Right lung (tissue), 10 donors: ENCODE data around the gene LAMB2. TPM values are rescaled to one million over a fixed set of nuclear protein-coding genes. Genes with fewer than 3 reads are reported as not detected.

Source experiments
- DNase-seq, 2 donors: peaks; one replicate each; pipeline ENCODE4 v3.0.0-alpha.2; 2013
- long read RNA-seq, 8 donors: transcript quantifications; one replicate each; lab custom pipeline, GENCODE V29; 2026
- polyA plus RNA-seq, 5 donors: library from polyadenylated mRNA; unstranded; fragments of 120-200 nt; gene quantifications; one replicate each; pipeline versions ENCODE4 v1.2.1 to v1.2.3, GENCODE V29; 2013; ENCODE audit warnings: inconsistent platforms in 1 of 5, low replicate concordance in 1 of 5; ENCODE audit not compliant: insufficient read length in 5 of 5, insufficient read depth in 1 of 5

LAMB2 gene
- polyA plus RNA-seq: 100 to 1,000 TPM; 361 to 468 (median 423) TPM
- long read RNA-seq, donor 1, full-length matches to known transcripts: 37 of 128 reads
- long read RNA-seq, donor 1, partial matches to known transcripts: 91 of 128 reads
- long read RNA-seq, donor 1, other reads (novel, unspliced or antisense): 0 of 128 reads
- long read RNA-seq, donor 2, full-length matches to known transcripts: 17 of 51 reads
- long read RNA-seq, donor 2, partial matches to known transcripts: 34 of 51 reads
- long read RNA-seq, donor 2, other reads (novel, unspliced or antisense): 0 of 51 reads
- long read RNA-seq, donor 3, full-length matches to known transcripts: 28 of 89 reads
- long read RNA-seq, donor 3, partial matches to known transcripts: 61 of 89 reads
- long read RNA-seq, donor 3, other reads (novel, unspliced or antisense): 0 of 89 reads
- long read RNA-seq, donor 4, full-length matches to known transcripts: 19 of 89 reads
- long read RNA-seq, donor 4, partial matches to known transcripts: 70 of 89 reads
- long read RNA-seq, donor 4, other reads (novel, unspliced or antisense): 0 of 89 reads
- long read RNA-seq, donor 5, full-length matches to known transcripts: 24 of 119 reads
- long read RNA-seq, donor 5, partial matches to known transcripts: 95 of 119 reads
- long read RNA-seq, donor 5, other reads (novel, unspliced or antisense): 0 of 119 reads
- long read RNA-seq, donor 6, full-length matches to known transcripts: 35 of 111 reads
- long read RNA-seq, donor 6, partial matches to known transcripts: 76 of 111 reads
- long read RNA-seq, donor 6, other reads (novel, unspliced or antisense): 0 of 111 reads
- long read RNA-seq, donor 7, full-length matches to known transcripts: 24 of 60 reads
- long read RNA-seq, donor 7, partial matches to known transcripts: 36 of 60 reads
- long read RNA-seq, donor 7, other reads (novel, unspliced or antisense): 0 of 60 reads
- long read RNA-seq, donor 8, full-length matches to known transcripts: 7 of 15 reads
- long read RNA-seq, donor 8, partial matches to known transcripts: 8 of 15 reads
- long read RNA-seq, donor 8, other reads (novel, unspliced or antisense): 0 of 15 reads

DNA sequence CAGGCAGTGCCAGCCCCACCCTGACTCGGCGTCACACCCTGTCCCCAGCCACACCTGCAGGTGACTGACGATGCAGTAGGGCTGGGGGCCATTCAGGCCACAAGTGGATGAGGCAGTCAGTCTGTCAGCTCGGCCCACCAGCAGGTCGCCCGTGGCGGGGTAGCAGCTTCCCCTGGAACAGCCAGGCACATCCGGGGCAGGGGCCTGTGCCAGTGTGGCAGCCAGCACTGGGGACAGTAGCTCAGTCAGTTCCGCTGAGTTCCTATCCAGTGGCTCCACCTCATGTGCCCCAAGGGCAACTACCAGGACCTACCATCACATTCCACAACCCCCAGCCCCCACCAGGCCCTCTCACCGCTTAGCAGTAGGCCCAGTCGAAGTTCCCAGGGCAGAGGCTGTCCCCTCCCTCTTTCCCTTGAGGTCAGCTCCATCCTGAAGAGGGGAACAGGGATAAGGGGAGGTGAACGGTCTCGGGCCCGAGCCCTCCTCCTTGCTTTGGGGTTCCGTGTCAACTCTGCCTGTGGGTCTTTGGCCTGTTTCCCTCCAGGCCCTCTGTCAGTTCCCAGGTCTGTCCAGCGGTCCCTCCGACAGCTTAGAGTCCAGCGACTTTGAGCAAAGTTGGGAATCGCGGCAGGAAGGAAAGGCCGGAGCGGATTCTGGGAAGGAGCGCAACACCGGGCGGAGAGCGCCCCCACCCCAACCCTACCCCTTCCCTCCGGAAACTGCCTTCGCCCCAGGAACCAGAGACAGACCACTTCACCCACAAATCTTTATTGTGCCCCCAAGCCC lies at the start of gene LAMB2:
Gene LAMB2, minus strand, starts transcription at position 614 of the 789 bp plus-strand sequence. Its CDS starts 183 bp downstream, at position 431.
- peak; percentile 72 to 77 for DNase-seq

DNA sequence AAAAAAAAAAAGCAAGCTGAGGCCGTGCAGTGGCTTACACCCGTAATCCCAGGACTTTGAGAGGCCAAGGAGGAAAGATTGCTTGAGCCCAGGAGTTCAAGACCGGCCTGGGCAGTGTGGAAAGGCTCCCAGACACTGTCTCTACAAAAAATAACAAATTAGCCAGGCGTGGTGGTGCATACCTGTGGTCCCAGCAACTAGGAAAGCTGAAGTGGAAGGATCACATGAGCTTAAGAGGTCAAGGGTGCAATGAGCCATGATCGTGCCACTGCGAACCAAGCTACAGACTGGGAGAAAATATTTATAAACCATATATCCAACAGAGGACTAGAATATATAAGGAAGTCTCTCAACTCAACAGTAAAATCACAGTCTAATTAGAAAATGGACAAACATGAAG lies 48.5 kb upstream of the LAMB2 start:
- no peak for DNase-seq

DNA sequence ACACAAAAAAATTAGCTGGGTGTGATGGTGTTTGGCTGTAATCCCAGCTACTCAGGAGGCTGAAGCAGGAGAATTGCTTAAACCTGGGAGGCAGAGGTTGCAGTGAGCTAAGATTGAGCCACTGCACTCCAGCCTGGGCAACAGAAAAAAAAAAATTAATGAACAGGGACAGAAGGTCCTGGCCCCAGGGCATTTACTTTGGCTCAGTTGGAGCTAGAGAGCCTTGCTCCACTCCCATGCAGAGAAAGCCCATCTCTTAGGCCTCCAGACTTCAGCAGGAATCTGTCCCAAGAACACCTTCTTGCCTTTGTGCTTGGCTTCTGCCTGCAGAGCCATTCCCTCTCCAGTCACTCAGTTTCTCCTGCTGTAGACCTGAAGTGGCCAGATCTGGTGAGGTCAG lies 47.3 kb upstream of the LAMB2 start:
- no peak for DNase-seq

DNA sequence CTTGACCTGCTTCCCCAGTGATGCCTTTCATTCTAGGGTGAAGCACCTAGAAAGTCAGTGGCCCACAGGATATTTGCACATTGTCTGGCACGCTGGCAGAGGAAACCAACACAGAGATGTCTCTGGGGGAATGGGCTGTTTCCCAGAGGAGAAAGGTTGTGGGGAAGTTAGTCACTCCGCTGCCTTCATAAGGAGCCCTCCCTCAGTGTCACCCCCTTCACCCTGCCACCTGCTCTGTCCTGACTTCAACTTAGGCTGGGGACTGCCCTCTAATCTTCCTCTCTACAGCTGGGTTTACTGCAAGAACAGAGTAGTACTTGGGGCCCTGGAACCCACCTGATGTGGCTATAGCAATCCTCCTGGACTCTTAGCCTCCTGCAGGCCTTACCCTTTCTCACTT lies 44.2 kb upstream of the LAMB2 start:
- no peak for DNase-seq

DNA sequence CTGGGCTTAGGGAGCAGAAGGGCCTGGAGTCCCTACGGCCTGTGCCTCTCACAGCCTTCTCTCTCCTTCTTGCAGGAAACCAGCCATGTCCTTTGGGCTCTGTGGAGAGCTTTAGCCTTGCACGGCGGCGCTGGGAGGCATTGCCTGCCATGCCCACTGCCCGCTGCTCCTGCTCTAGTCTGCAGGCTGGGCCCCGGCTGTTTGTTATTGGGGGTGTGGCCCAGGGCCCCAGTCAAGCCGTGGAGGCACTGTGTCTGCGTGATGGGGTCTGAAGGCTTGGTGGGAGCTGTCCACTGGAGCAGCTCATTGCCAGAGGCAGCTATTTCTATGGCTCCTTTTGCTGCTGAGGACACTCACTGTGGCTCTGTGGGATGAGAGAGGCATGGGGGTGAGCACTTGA lies 42.7 kb upstream of the LAMB2 start:
- no peak for DNase-seq

DNA sequence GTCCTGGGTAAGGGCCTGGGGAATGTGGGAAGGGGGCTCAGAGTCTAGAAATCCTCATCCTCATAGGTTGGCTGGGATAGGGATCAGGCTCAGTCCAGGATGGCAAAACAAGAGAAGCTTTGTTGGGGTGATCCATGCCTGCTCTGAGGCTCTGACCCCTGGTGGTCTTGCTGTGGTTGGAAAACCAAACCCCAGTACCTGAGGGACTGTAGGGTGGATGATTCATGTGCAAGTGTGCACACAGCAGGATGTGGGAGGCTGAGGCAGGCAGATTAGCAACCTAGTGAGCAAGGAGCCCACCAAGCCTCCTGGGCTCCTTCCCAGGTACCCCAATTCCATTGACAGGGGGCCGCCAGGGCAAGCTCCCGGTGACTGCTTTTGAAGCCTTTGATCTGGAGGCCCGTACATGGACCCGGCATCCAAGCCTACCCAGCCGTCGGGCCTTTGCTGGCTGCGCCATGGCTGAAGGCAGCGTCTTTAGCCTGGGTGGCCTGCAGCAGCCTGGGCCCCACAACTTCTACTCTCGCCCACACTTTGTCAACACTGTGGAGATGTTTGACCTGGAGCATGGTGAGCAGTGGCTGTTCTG lies 41.6 kb upstream of the LAMB2 start:
- no peak for DNase-seq

DNA sequence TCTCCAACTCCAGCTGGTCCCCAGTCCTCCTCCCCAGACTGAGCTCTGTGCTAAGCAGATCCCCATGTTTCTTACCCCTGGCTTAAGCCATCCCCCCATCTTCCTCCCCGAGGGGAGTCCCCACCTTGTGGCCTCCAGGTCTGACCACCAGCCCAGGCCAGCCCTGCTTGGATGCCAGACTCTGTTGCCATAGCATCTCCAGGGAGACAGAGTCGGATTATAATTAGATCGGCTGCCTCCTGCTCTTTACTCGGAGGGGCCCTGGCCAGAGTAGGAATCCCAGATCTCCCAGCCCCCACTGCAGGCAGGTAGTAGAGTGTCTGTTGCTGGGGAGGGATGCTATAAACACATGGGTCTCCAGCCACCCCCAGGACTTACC lies 40.9 kb upstream of the LAMB2 start:
- no peak for DNase-seq

DNA sequence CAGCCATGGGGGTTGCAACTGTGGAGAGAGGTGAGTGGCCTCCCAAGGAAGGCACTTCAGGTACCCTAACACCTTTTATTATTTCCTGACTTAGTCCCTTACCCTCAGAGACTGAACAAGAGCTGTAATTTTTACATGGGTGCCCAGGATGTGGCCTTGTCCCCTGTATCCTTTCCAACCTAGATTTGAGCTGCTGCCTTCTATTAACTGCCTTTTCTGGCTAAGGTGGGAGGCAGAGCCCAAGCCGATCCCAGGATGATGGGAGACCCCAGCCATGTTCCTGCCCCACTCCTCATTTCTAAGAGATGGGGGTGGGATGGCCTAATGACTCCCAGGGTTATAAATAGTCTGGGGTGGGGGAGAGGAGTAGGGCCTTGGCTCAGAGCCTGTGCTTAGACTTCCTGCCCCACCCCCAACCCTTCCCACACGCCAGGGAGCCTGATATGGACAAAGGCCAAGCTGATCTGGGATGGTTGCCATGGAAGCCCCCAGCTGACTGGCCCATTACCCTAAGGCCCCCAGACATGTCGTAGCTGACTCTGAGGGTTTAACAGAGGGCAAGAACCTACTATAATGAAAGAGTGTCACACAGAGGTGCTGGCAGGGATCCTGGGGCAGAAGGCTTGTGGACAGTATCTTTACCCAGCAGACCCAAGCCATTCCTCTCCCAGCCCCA lies 40.4 kb upstream of the LAMB2 start:
- peak; percentile 89 to 91 for DNase-seq

DNA sequence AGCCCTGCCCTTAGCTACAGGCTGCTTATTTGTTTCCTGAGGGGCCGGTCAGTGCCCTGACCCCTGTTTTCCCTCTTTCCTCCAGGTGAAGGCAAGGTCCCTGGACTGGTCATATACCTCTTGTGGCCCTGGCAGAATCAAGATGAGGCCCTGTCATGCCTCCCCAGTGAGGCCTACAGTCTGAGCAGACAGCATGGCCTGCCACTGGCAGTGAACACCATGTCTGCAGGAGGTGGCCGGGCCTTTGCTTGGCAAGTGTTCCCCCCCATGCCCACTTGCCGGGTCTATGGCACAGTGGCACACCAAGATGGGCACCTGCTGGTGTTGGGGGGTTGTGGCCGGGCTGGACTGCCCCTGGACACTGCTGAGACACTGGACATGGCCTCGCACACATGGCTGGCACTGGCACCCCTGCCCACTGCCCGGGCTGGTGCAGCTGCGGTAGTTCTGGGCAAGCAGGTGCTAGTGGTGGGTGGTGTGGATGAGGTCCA lies 39.7 kb upstream of the LAMB2 start:
- no peak for DNase-seq

DNA sequence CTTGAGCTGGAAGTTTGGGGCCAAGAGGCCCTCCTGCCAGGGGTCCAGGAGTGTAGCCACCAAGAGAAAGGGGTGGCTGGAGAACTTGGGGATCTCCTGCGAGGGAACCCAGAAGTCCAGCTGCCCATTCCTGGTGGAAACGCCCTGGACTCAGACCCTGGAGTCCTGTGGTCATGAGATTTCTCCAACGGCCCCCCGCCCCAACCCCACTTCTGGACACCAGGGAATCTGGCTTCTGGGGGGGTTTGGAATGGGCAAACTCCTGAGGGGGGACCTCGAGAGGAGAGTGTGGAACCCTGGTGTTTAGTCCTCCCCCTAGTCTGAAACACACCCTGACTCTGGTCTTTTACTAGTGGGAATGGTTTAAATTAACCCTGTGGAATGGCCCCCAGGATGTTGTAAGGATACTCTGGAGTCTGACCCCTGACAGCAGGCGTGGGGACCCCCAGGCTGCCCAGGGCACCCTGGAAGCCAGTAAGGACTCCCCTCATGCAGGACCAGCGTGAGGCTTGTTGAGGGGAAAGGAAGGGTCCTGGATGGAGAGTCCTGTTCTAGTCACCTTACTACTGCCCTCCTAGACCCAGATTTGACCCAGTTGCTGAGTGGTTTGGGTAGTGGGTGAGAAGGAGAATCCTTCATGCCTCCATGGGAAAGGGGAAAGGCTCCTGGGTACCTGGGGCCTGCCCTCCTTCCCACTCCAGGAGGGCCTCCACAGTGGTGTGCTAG lies 39.1 kb upstream of the LAMB2 start:
- no peak for DNase-seq

DNA sequence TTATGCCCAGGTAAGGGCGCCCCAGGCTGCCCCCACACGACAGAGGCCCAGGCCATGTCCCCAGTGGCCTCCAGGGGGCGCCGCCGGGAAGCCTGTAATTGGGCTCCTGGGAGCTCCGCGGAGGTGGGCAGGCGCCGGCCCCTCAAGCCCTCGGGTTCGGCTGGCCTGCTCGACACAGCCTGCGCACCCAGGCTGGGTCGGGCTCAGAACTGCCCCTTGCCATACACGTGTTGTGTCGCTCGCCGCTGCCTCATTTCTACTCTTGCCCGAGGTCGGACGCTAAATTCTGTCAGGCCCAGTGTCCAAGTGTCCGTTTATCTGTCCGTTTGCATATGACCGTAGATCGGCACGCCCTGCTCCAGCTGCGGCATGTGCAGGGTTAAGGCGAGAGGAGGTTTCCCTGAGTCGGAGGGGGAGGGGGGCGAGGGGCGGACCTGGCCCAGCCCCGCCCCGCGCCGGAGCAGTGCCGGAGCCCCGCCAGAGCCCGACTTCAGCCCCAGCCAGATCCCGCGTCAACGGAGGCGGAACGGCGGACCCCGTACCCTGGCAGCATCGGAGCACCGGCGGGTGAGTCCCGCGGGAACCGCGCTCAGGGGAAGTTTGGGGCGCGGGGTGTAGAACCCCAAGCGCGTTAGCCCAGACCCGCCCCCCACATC lies 38.4 kb upstream of the LAMB2 start, which contains the start of gene KLHDC8B:
Gene KLHDC8B, plus strand, starts transcription at position 480 of the 656 bp plus-strand sequence. CDS start 1,172 bp downstream, outside the sequence.
- DNase-seq: peak; percentile 93 to 94

DNA sequence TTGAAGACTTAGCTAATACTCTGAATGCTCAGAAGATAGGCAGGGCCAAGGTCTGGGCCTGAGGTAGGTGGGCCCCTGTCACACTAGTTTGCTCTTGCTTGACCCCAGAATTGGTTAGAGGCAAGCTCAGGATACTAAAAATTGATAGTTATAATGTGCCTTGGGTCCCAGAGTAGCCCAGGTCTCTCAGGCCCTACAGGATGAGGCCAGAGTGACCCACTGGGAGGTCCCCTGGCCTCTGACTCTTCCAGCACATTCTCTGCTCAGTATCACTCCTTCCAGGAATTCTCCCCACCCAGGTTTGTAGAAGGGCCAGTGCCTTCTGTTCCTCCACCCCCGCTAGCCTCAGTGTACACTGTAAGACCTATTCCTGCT lies 37.9 kb upstream of the LAMB2 start:
- DNase-seq: no peak

DNA sequence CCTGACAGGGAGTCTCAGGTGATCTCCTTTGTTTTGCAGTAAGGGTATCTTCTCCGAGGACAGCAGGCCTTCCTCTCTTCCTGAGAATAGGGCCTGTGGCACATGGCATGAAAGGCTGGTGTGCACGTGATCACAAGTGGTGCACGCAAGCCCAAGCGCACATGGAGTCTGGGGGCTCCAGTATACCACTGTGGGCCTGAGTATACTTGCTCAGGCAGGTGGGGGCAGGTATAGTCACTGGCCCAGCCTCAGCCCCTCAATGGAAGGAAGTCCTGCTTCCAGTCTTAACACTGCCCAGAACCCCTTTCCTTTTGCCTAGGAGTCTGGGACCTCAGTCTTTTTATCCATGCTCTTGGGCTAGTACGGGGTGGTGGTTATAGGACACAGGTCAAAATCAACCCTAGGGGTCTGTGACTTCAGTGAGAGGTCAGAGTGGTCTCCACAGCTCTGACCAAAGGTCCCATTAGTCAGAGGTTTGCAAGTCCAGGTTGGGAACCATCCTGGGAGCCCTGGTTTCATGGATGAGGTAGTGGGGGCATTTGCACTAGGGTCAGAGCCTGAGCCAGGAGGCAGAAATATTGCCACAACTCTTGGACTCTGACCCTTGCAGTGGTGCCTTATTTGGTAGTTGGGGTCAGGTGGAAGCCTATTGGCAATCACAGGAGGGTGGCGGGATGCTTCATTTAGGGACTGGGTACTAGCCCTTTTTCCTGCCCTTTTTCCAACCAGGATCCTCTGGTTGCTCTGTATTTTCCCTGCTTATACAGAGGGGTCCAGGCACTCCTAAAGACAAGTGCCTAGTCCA lies 34.1 kb upstream of the LAMB2 start:
- no peak for DNase-seq

DNA sequence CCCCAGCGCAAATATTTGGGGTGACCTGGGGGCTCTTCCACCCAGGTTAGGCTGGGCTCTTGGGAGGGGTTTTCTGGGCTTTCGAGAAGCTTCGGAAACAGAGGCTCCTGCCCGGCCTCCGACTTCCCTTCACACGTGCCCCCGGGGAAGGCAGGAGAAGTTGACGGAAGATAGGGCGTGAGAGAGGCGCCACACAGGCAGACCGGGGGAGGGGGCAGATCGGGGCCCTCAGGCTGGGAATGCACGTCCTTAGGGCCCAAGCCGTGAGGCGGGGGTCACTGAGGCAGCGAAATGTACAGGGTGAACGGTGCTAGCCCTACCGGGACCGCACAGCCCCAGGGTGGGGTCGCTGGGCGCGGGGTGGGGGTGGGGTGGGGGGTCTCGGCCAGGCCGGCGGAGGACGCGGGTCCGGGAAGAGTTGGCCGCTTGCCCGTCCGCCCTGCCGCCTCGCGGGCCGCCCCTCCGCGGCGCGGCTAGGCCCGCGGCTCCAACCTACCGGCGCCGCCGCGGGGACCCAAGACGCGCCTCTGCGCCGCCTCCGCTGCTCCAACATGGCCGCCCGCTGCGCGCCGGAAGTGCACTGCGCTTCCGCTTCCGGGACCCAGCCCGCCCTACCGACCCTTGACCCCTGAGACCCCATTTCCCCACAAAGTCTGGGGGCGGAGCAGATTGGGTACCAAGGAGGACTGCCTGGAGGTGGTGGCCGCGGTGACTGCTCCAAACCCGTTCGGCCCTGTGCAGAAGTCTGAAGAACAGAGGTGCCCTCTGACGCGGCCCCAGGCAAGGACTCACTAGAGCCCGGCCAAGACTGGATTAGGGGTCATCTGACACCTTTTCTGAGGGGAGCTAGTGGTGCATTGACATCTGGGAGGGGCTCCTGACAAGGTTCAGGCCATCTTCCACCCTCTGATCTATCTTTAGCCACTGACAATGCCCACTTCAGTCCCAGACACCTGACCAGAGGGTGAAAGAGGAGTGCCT lies 33.2 kb upstream of the LAMB2 start, which contains the start of gene CCDC71:
Gene CCDC71, minus strand, starts transcription at position 561 of the 981 bp plus-strand sequence. CDS start 2,123 bp downstream, outside the sequence.
- DNase-seq: peak; percentile 54 to 71

DNA sequence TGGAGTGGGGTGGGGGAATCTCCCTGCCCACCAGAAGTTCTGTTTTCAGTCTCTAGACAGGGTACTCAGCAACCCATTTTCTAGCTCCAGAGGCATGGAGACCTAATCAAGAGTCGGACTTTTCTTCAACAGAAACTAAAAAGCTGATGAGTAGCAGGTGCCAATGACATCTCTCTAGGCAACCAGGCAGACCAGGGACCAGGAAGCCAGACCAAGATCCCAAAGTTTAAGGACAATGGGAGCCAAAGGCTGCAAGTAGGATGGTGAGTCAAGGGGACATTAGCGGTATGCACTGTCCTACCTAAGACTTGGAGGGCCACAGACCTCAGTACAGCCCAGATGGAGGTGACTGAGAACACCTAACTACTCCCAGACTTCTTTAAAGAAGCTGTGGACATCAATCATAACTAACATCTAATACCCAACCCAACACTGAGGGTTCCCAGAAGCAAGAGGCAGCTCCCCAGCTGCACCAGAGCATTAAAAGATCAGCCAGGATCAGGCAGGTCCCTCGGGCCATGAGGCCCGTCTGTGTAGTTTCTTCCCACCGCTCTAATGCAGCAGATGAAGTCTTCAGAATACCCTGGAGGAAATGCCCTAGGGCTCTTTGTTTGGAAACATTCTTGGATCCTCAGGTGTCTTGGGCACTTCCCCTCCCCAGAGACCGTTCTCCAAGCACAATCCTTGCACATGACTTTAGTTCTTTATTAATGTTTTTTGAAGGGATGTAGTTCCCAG lies 32.3 kb upstream of the LAMB2 start:
- no peak for DNase-seq

DNA sequence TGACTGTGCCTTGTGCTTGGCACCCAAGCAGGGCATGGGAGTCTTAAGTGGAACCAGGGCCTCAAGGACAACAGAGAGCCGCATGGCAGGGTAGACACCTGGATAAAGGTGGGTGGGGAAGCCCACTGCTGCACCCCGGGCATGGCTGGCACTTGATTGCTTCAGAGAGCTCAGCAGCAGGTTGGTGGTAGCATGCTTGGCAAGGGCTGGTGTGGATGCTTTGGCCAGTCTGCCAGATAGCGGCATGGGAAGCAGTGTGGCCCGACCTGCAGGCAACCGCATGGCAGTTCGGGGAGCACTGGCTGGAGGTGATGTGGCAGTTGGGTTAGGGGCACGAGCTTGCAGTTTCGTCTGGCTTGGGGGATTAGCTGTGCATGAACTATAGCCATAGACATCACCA lies 30.8 kb upstream of the LAMB2 start:
- DNase-seq: no peak
